Measurements from ENCODE around the gene C2orf69. TPM values are rescaled to one million over a fixed set of nuclear protein-coding genes. Genes with fewer than 3 reads are reported as not detected.

C2orf69 gene
- total RNA-seq, 1 donor from 2014 or later = 7.9 TPM

- Mint-ChIP-seq H3K27me3 (ENCODE audit: low read depth, unreplicated experiment) (no peaks in the 10 kb centered on the region), H3K36me3 (ENCODE audit: low read depth, unreplicated experiment) (peaks cover 4% of the 10 kb centered on the region), H3K27ac (ENCODE audit: unreplicated experiment) (no peak overlapping the region), H3K4me1 (ENCODE audit: low read depth, unreplicated experiment) (peaks cover 9% of the 10 kb centered on the region), H3K4me3 (ENCODE audit: unreplicated experiment) (no peak overlapping the region), H3K9me3 (ENCODE audit: unreplicated experiment) (no peaks in the 10 kb centered on the region)
- H3K36me3 ChIP-seq (ENCODE audit: insufficient read depth, low read length) = peaks cover 55% of the 10 kb centered on the region
- DNase-seq (ENCODE audit: low read depth) (no peak), FAIRE-seq (no peak)
- peaks cover 4% of the 10 kb centered on the region for H4K20me1 ChIP-seq (ENCODE audit: insufficient read depth, low read length)
- no peak overlapping the region for H3K4me3 ChIP-seq (ENCODE audit: insufficient read depth, low read depth, low read length)
- no peak overlapping the region for H3K9ac ChIP-seq (ENCODE audit: low read length)
- H2AFZ ChIP-seq (ENCODE audit: low read depth, low read length) = no peak overlapping the region
- TF ChIP-seq EZH2 (IDR thresholded peaks at IDR 0.05; ENCODE audit: insufficient read depth, low read length) (no peak), CTCF (IDR thresholded peaks at IDR 0.05; ENCODE audit: insufficient read depth, low read depth, low read length) (no peak)
- H3K9me3 ChIP-seq (ENCODE audit: insufficient read depth, low read depth, low read length) = no peaks in the 10 kb centered on the region
- no peaks in the 10 kb centered on the region for H3K27me3 ChIP-seq (ENCODE audit: insufficient read depth, low read length)
- H3K27ac ChIP-seq (ENCODE audit: low read depth, low read length) = no peak overlapping the region
- H3K4me2 ChIP-seq (ENCODE audit: low read length) = no peak overlapping the region
- H3K4me1 ChIP-seq (ENCODE audit: insufficient read depth, low read length) = no peaks in the 10 kb centered on the region
- H3K79me2 ChIP-seq (ENCODE audit: insufficient read depth, low read length) = peaks cover 19% of the 10 kb centered on the region
Measured at GRCh38 chr2:199962203-199962602, 51.1 kb downstream of the C2orf69 start.

GRCh38 chr2:199966405-199966804 is 55.3 kb downstream of the C2orf69 start:
- Histone ChIP-seq H2AFZ (ENCODE audit: low read depth, low read length) (no peak overlapping the region), H3K27ac (ENCODE audit: low read depth, low read length) (no peak overlapping the region), H3K9me3 (ENCODE audit: insufficient read depth, low read depth, low read length) (no peaks in the 10 kb centered on the region), H3K79me2 (ENCODE audit: insufficient read depth, low read length) (no peaks in the 10 kb centered on the region), H3K27me3 (ENCODE audit: insufficient read depth, low read length) (no peaks in the 10 kb centered on the region), H3K4me2 (ENCODE audit: low read length) (no peak overlapping the region), H4K20me1 (ENCODE audit: insufficient read depth, low read length) (no peaks in the 10 kb centered on the region), H3K4me1 (ENCODE audit: insufficient read depth, low read length) (no peaks in the 10 kb centered on the region), H3K36me3 (ENCODE audit: insufficient read depth, low read length) (peaks cover 33% of the 10 kb centered on the region), H3K4me3 (ENCODE audit: insufficient read depth, low read depth, low read length) (no peak overlapping the region), H3K9ac (ENCODE audit: low read length) (no peak overlapping the region)
- H3K27ac Mint-ChIP-seq (ENCODE audit: unreplicated experiment) = no peak overlapping the region
- H3K4me1 Mint-ChIP-seq (ENCODE audit: low read depth, unreplicated experiment) = no peaks in the 10 kb centered on the region
- no peaks in the 10 kb centered on the region for H3K27me3 Mint-ChIP-seq (ENCODE audit: low read depth, unreplicated experiment)
- no peaks in the 10 kb centered on the region for H3K9me3 Mint-ChIP-seq (ENCODE audit: unreplicated experiment)
- H3K36me3 Mint-ChIP-seq (ENCODE audit: low read depth, unreplicated experiment) = peaks cover 7% of the 10 kb centered on the region
- TF ChIP-seq EZH2 (IDR thresholded peaks at IDR 0.05; ENCODE audit: insufficient read depth, low read length) = no peak
- DNase-seq (ENCODE audit: low read depth) (no peak), FAIRE-seq (peak; percentile 37)
- H3K4me3 Mint-ChIP-seq (ENCODE audit: unreplicated experiment) = no peak overlapping the region

- Mint-ChIP-seq H3K36me3 (ENCODE audit: low read depth, unreplicated experiment) (peaks cover 5% of the 10 kb centered on the region), H3K4me1 (ENCODE audit: low read depth, unreplicated experiment) (no peaks in the 10 kb centered on the region), H3K27me3 (ENCODE audit: low read depth, unreplicated experiment) (no peaks in the 10 kb centered on the region), H3K4me3 (ENCODE audit: unreplicated experiment) (no peak overlapping the region), H3K27ac (ENCODE audit: unreplicated experiment) (no peak overlapping the region), H3K9me3 (ENCODE audit: unreplicated experiment) (no peaks in the 10 kb centered on the region)
- Histone ChIP-seq H3K9ac (ENCODE audit: low read length) (no peak overlapping the region), H3K4me2 (ENCODE audit: low read length) (no peak overlapping the region), H3K4me3 (ENCODE audit: insufficient read depth, low read depth, low read length) (no peak overlapping the region), H3K9me3 (ENCODE audit: insufficient read depth, low read depth, low read length) (no peaks in the 10 kb centered on the region), H3K4me1 (ENCODE audit: insufficient read depth, low read length) (no peaks in the 10 kb centered on the region), H2AFZ (ENCODE audit: low read depth, low read length) (no peak overlapping the region), H3K27ac (ENCODE audit: low read depth, low read length) (no peak overlapping the region), H3K27me3 (ENCODE audit: insufficient read depth, low read length) (no peaks in the 10 kb centered on the region), H3K36me3 (ENCODE audit: insufficient read depth, low read length) (peaks cover 27% of the 10 kb centered on the region), H4K20me1 (ENCODE audit: insufficient read depth, low read length) (no peaks in the 10 kb centered on the region), H3K79me2 (ENCODE audit: insufficient read depth, low read length) (no peaks in the 10 kb centered on the region)
- DNase-seq (ENCODE audit: low read depth) (no peak), FAIRE-seq (no peak)
- TF ChIP-seq CTCF (IDR thresholded peaks at IDR 0.05; ENCODE audit: insufficient read depth, low read depth, low read length) (no peak), EZH2 (IDR thresholded peaks at IDR 0.05; ENCODE audit: insufficient read depth, low read length) (no peak)
Measured at GRCh38 chr2:199966976-199967375, 55.9 kb downstream of the C2orf69 start.

All from astrocyte (in vitro differentiated cells and primary cell).